GM10266 (cell line): ENCODE data around the gene ICA1.

Experiments used
- DNase-seq: peaks from one replicate; pipeline ENCODE4 v3.0.0; 2012; ENCODE audit errors: extremely low spot score
- TF ChIP-seq, protein P1 (sequence below): IDR thresholded peaks from 2 replicates; pipeline ENCODE4 v1.5.1; 2012; ENCODE audit warnings: mild to moderate bottlenecking, low read depth; ENCODE audit not compliant: control insufficient read depth, insufficient read depth; ENCODE audit errors: missing control alignments

Gene ICA1

DNA sequence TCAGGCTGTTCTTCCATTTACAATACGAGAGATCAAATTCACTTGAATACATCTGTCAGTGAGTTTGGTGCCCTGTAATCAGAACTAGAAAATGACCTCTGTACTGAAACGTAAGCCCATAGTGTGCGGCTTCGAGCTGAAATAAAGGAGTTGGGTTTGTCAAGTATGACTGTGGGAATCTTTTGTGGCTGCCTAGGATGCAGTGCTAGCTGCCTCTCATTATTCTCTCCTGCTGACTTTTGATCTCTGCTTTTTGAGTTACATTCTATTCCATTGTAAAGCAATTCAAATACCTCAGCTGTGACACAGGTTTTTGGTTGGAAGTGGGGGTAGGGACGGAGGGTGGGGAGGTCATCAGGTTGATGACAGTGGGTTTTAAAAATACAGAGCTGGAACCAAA is 40.4 kb downstream of the ICA1 start:
- DNase-seq, result no peak

DNA sequence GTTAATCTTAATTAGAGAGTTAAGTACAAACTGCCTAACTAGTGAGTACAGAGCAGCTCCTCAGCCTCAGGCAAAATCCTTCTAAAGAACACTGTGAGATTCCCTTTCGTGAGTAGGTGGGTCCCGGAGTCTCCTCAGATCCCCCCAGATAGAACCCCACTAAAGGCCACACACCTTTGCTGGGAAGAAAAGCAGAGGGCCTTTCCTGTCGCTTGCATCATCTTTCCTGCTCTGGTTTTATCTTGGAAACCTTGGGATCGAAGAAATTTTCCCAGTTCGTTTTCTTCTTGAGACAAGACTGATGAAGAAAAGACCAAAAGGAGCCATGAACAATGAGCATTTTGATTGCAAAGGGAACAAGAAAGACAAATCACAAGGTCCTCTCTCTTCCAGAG is 40.9 kb downstream of the ICA1 start:
- TF ChIP-seq, protein P1, sequence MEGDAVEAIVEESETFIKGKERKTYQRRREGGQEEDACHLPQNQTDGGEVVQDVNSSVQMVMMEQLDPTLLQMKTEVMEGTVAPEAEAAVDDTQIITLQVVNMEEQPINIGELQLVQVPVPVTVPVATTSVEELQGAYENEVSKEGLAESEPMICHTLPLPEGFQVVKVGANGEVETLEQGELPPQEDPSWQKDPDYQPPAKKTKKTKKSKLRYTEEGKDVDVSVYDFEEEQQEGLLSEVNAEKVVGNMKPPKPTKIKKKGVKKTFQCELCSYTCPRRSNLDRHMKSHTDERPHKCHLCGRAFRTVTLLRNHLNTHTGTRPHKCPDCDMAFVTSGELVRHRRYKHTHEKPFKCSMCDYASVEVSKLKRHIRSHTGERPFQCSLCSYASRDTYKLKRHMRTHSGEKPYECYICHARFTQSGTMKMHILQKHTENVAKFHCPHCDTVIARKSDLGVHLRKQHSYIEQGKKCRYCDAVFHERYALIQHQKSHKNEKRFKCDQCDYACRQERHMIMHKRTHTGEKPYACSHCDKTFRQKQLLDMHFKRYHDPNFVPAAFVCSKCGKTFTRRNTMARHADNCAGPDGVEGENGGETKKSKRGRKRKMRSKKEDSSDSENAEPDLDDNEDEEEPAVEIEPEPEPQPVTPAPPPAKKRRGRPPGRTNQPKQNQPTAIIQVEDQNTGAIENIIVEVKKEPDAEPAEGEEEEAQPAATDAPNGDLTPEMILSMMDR, result no peak
- DNase-seq, result no peak

More for the DNA sequence above, 40.4 kb downstream of the ICA1 start:
- TF ChIP-seq, protein P1, result no peak

GRCh38 chr7:8220376-8221100 is 41.4 kb downstream of the ICA1 start:
- DNase-seq, result no peak
- TF ChIP-seq, protein P1, result no peak

DNA sequence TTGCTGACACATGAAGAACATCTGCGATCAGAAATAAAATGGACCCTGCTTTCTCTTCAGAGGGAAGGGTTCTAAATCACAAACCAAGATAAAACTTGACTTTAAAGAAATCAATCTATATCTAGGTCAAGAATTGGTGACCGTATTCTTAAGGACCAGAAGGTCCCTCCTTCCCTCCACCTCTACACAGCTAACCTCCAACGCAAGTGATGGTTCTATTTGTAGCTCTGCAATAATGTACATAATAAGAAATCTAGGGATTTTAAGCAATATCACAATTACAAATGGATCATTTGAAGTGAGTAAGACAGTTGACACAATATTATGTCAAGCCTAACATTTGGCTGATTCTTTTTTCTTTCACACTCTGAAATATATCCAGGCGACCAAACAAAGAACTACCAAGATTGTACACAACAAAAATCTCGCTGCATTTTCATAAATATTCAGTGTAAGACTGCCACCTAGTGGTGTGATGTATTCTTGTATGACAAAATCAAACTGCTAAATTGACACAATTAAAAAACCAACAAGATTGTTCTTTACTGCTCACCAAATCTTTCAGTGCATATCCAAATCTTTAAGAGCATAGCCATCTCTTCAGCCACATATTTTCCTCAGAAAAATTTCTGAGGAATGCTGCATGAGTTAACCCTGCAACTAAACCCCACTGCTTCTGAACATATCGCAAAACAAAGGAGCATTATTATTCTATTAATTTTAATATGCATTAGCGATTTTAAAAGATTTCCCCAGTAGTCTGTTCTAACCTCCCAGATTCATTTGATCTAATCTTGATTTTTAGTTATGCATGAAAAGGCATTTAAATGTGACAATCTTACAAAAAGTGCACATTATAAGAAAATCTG is 44.5 kb downstream of the ICA1 start:
- TF ChIP-seq, protein P1, result peak; percentile 61
- peak; percentile 52 for DNase-seq

GRCh38 chr7:8216334-8216690 is 45.7 kb downstream of the ICA1 start:
- TF ChIP-seq, protein P1, result no peak
- DNase-seq, result no peak

DNA sequence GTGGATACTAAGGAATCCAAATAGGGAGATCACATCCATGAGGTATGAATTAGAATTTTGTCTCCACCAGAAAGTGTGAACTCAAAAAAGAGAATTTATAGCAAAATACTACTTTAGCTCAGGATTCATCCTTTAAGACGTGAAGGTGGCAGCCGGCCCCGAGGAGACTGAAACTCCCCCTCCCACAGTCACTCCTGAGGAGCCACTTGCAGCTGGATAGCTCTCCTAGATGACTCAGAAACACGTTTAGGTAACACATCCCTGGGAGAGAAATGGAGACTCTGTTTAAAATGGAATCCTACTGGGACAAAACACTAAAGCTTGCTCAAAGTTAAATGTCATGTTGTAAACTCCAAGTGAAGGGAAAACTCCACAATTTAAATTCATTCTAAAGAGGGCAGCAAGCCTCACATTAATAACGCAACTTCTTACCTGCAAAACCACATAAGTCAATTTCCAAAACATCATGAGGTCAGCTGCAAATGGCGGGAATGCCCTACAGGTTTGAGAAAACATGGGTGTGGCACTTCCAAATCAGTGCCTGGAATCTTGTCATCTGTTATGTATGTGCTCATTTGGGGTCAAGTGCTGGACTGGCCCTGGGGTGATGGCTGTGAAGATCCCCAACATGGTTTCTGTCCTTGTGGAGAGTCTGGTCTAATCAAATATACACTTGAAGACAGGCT is 46.2 kb downstream of the ICA1 start:
- TF ChIP-seq, protein P1, result no peak
- no peak for DNase-seq
